GM19395 (cell line): ENCODE data around the gene MSX2.

Experiments used
- ATAC-seq: cut with Tn5 transposase; IDR thresholded peaks from one replicate; pipeline ENCODE4 v1.9.1; 2021; ENCODE audit warnings: mild to moderate bottlenecking, moderate library complexity; ENCODE audit not compliant: unreplicated experiment

The MSX2 gene

GRCh38 chr5:174724484-174725260 lies at the start of gene MSX2:
TSS of gene MSX2 (plus strand) at chr5:174724582. CDS start at chr5:174724660, 78 bp downstream.
- ATAC-seq = no peak

GRCh38 chr5:174675110-174675509 lies 49.3 kb upstream of the MSX2 start:
- ATAC-seq = no peak

GRCh38 chr5:174675916-174676315 lies 48.5 kb upstream of the MSX2 start:
- no peak for ATAC-seq

- ATAC-seq = no peak
Measured at GRCh38 chr5:174678107-174678506, 46.3 kb upstream of the MSX2 start.

GRCh38 chr5:174680901-174681565 lies 43.3 kb upstream of the MSX2 start:
- no peak for ATAC-seq

- no peak for ATAC-seq
Measured at GRCh38 chr5:174687503-174687902, 36.9 kb upstream of the MSX2 start.

GRCh38 chr5:174688441-174689354 lies 35.7 kb upstream of the MSX2 start:
- ATAC-seq = no peak

- no peak for ATAC-seq
Measured at GRCh38 chr5:174690271-174690670, 34.1 kb upstream of the MSX2 start.

GRCh38 chr5:174692381-174692780 lies 32.0 kb upstream of the MSX2 start:
- no peak for ATAC-seq

- no peak for ATAC-seq
Measured at GRCh38 chr5:174692982-174693422, 31.4 kb upstream of the MSX2 start.

- no peak for ATAC-seq
Measured at GRCh38 chr5:174693697-174694385, 30.5 kb upstream of the MSX2 start.

- no peak for ATAC-seq
Measured at GRCh38 chr5:174694611-174695010, 29.8 kb upstream of the MSX2 start.

- ATAC-seq = no peak
Measured at GRCh38 chr5:174698156-174698555, 26.2 kb upstream of the MSX2 start.

GRCh38 chr5:174699131-174699530 lies 25.3 kb upstream of the MSX2 start:
- ATAC-seq = no peak

GRCh38 chr5:174706997-174707572 lies 17.3 kb upstream of the MSX2 start:
- ATAC-seq = no peak

- no peak for ATAC-seq
Measured at GRCh38 chr5:174707671-174708070, 16.7 kb upstream of the MSX2 start.

GRCh38 chr5:174708476-174709207 lies 15.7 kb upstream of the MSX2 start:
- no peak for ATAC-seq

- ATAC-seq = no peak
Measured at GRCh38 chr5:174714751-174715150, 9.6 kb upstream of the MSX2 start.

GRCh38 chr5:174715804-174716203 lies 8.6 kb upstream of the MSX2 start:
- no peak for ATAC-seq
